ENCODE measurements around the gene ERCC6L.

Gene ERCC6L

DNA sequence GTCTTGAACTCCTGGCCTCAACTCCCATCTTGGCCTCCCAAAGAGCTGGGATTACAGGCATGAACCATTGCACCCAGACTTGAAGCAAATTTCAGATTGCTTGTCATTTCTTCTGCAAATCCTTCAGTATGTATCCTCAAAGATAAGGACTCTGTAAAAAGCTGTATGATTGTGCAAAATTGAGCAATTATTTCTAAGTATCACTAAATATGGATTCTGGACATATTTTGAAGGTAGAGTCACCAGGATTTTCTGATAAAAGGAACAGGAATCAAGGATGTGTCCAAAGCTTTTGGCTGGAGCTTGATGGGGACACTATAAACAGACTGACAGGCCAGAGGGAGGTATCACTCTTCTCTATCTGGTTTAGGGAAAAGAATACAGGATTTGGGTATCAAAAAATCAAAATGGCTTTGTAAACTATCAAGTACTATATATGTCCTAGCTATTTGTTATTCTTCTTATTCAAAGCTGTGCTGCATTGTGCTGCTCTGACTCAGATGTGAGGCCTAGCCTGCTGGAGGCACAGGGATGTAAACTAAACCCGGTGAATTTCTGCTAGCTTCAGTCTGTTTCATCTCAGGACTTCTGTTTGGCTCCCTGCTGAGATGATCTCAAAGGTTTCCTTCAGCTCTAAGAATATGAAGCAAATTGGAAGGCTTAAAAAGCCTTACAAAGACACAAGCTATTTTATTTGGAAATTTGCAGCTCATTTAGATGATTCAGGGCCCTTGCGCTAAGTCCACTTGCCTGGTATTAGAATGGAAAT is 30.0 kb upstream of the ERCC6L start:
- Mint-ChIP-seq H3K27ac (peak overlapping the region; percentile 37), H3K27me3 (no peaks in the 10 kb centered on the region), H3K4me3 (no peak overlapping the region), H3K36me3 (peaks cover 15 to 59% of the 10 kb centered on the region in 2 donors), H3K9me3 (no peaks in the 10 kb centered on the region), H3K4me1 (peaks cover 17 to 18% of the 10 kb centered on the region in 2 donors)
- DNase-seq (no peak), ATAC-seq (replicated peaks) (no peak)

DNA sequence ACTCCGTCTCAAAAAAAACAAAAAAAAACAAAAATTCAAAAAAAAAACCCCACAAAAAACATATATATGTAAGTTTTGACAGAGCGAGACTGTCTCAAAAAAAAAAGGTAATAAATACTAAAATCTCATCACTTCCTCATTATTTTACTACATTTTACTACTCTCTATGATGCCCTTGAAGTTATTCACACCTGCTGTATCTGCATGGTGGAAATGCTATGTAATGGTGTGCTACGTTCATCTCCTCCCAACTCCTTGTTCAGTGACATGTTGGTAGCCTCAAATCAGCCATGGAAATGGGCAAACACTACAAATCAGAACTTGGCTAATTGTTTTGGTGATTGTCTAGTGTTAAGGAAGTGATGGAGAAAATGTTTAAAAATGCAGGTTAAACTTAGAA is 26.4 kb upstream of the ERCC6L start:
- Mint-ChIP-seq H3K9me3 (no peaks in the 10 kb centered on the region), H3K4me3 (no peak overlapping the region), H3K36me3 (peaks cover 8 to 36% of the 10 kb centered on the region in 2 donors), H3K27me3 (no peaks in the 10 kb centered on the region), H3K4me1 (peaks cover 0 to 3% of the 10 kb centered on the region in 2 donors), H3K27ac (no peak overlapping the region)
- DNase-seq (no peak), ATAC-seq (replicated peaks) (peak in 1 of 2 donors; percentile 17)

DNA sequence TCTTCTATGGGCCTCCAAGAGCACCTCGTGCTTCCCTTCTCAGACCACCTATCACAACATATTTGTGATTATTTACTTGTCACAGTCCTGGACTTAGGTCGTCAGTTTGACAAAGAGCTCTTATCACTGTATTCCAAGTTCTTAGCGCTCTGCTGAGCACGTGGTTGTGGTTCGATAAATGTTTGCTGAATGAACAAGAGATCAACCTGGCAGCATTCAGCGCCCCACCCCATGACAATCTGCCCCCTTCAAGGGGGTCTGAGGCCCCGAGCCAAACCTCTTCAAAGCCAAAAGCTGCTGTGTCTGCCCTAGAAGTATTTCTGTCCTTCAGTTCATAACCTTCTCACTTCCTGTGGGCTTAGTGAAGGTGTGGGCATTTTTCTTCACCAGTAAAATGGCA is 23.2 kb upstream of the ERCC6L start:
- Mint-ChIP-seq H3K9me3 (no peaks in the 10 kb centered on the region), H3K36me3 (peaks cover 4 to 23% of the 10 kb centered on the region in 2 donors), H3K4me1 (no peaks in the 10 kb centered on the region), H3K27ac (no peak overlapping the region), H3K4me3 (no peak overlapping the region), H3K27me3 (no peaks in the 10 kb centered on the region)
- ATAC-seq (replicated peaks) (no peak), DNase-seq (no peak)

DNA sequence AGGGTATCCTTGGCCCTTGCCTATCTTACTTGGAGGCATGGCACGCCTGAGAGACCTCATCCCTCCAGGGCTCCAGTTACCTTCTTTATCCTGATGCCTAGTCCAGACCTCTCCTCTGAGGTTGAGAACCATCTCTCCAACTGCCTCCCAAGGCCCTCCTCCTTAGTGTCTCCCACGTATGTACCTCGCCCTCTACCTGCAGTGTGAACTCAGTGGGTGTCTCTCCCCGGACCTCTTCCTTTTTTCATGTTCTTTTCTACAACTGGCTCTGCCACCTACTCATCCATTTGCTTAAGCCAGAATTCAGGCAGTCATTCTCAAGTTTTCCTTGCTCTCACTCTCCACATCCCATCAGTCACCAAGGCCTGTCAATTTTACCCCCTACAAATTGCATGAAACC is 21.6 kb upstream of the ERCC6L start:
- no peak overlapping the region for H3K4me3 Mint-ChIP-seq
- no peak for DNase-seq
- no peaks in the 10 kb centered on the region for H3K9me3 Mint-ChIP-seq
- ATAC-seq (replicated peaks) = no peak
- no peak overlapping the region for H3K27ac Mint-ChIP-seq
- H3K4me1 Mint-ChIP-seq = peaks cover 0 to 2% of the 10 kb centered on the region in 2 donors
- H3K27me3 Mint-ChIP-seq = peaks cover 5% of the 10 kb centered on the region in 2 donors
- peaks cover 4 to 27% of the 10 kb centered on the region in 2 donors for H3K36me3 Mint-ChIP-seq

DNA sequence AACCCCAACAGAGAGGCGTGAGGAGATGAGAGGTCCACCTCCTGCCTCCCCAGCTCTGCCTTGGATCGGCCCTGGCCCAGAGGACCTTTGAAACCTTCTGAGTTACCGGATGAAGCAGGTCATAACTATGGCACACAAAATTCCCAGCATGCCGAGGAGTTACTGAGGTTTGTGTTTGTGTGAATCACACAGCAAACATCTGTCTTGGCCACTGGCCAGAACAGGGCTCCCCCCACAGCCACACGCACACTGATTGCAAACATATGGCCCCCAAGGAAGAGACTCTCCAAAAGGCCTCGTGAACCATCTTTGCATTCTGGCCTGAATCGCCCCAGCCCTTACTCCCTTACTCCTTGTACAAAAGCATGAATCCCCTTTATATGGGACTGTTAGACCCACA is 19.3 kb upstream of the ERCC6L start:
- Mint-ChIP-seq H3K27ac (no peak overlapping the region), H3K4me1 (peaks cover 0 to 3% of the 10 kb centered on the region in 2 donors), H3K9me3 (no peaks in the 10 kb centered on the region), H3K4me3 (no peak overlapping the region), H3K27me3 (peaks cover 17 to 19% of the 10 kb centered on the region in 2 donors), H3K36me3 (peaks cover 0 to 30% of the 10 kb centered on the region in 2 donors)
- DNase-seq (no peak), ATAC-seq (replicated peaks) (no peak)

DNA sequence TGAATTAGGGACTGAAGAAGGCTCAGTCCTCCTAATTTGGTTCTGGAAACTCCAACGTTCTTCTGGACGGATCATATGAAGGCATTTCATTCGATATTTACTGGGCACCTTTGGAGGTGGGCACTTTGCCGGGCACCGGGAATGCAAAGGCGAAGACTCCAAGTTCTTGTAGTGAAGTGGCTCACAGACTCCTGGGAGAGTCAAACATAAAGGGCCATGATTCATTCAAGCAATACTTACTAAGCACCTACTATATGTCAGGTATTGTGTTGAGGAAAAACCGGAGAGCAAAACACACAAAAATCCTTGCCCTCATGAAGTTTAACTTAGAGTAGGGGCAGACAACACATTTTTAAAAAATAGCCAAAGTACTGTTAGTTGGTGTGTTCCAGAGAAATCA is 17.0 kb upstream of the ERCC6L start:
- Mint-ChIP-seq H3K4me3 (no peak overlapping the region), H3K27me3 (peaks cover 26 to 28% of the 10 kb centered on the region in 2 donors), H3K4me1 (peaks cover 0 to 3% of the 10 kb centered on the region in 2 donors), H3K27ac (no peak overlapping the region), H3K9me3 (no peaks in the 10 kb centered on the region), H3K36me3 (peaks cover 0 to 39% of the 10 kb centered on the region in 2 donors)
- ATAC-seq (replicated peaks) (no peak), DNase-seq (no peak)

DNA sequence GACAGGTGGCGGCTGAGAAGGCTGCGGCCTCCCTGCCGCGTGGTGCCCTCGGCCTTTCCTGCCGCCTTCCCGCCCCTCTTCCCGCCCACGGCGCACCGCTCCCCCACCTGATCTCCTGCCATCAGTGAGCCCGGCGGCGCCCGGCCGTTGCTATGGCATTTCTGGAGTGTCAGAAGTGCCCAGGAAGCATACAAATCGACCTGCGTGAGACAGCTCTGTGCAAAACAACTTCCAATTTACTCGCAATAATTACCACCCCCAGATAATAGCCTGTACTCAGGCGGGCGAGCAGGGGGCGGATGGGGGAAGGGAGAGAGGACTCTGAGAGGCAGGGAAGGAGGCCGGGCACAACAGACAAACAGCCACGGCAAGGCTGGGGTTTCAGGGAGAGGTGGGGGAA is 16.6 kb upstream of the ERCC6L start:
- no peak for DNase-seq
- H3K4me1 Mint-ChIP-seq = peaks cover 0 to 3% of the 10 kb centered on the region in 2 donors
- peaks cover 26 to 28% of the 10 kb centered on the region in 2 donors for H3K27me3 Mint-ChIP-seq
- H3K27ac Mint-ChIP-seq = no peak overlapping the region
- ATAC-seq (replicated peaks) = no peak
- peaks cover 0 to 39% of the 10 kb centered on the region in 2 donors for H3K36me3 Mint-ChIP-seq
- H3K9me3 Mint-ChIP-seq = no peaks in the 10 kb centered on the region
- no peak overlapping the region for H3K4me3 Mint-ChIP-seq

DNA sequence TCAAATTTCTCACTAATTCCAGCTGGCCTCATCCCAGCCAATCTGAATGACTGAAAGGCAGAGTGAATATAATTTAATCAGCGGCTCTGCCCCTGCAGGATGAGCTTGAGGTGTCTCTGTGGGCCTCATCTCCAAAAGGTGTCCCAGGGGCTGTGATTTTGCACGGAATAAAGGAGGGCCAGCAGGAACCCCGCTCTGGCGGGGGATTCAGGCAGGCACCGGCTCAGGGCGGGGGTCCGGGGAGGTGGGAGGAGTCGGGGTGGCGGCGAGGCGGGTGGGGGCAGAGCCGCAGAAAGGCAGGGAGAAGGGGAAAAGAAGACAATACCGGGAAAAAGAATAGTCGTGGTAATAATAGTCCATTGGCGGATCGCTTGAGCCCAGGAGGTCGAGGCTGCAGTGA is 16.0 kb upstream of the ERCC6L start:
- H3K9me3 Mint-ChIP-seq = no peaks in the 10 kb centered on the region
- peaks cover 26 to 28% of the 10 kb centered on the region in 2 donors for H3K27me3 Mint-ChIP-seq
- peaks cover 0 to 39% of the 10 kb centered on the region in 2 donors for H3K36me3 Mint-ChIP-seq
- no peak overlapping the region for H3K27ac Mint-ChIP-seq
- H3K4me1 Mint-ChIP-seq = peaks cover 0 to 3% of the 10 kb centered on the region in 2 donors
- H3K4me3 Mint-ChIP-seq = no peak overlapping the region
- DNase-seq (no peak), ATAC-seq (replicated peaks) (no peak)

DNA sequence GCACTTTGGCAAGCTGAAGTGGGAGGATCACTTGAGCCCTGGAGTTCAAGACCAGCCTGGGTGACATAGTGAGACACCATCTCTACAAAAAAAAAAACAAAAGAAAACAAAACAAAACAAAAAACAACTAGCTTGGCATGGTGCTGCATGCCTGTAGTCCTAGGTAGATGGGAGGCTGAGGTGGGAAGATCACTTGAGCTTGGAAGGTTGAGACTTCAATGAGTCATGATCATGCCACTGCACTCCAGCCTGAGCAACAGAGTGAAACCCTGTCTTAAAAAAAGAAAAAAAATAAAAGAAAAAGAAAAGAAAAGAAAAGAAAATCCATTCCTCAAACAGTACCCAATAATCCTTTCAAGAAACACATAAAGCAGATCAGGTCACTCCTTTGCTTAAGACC is 14.9 kb upstream of the ERCC6L start:
- no peak for DNase-seq
- no peak for ATAC-seq (replicated peaks)
- Mint-ChIP-seq H3K36me3 (peaks cover 0 to 39% of the 10 kb centered on the region in 2 donors), H3K9me3 (no peaks in the 10 kb centered on the region), H3K27ac (no peak overlapping the region), H3K27me3 (peaks cover 26 to 28% of the 10 kb centered on the region in 2 donors), H3K4me1 (peaks cover 0 to 3% of the 10 kb centered on the region in 2 donors), H3K4me3 (no peak overlapping the region)

DNA sequence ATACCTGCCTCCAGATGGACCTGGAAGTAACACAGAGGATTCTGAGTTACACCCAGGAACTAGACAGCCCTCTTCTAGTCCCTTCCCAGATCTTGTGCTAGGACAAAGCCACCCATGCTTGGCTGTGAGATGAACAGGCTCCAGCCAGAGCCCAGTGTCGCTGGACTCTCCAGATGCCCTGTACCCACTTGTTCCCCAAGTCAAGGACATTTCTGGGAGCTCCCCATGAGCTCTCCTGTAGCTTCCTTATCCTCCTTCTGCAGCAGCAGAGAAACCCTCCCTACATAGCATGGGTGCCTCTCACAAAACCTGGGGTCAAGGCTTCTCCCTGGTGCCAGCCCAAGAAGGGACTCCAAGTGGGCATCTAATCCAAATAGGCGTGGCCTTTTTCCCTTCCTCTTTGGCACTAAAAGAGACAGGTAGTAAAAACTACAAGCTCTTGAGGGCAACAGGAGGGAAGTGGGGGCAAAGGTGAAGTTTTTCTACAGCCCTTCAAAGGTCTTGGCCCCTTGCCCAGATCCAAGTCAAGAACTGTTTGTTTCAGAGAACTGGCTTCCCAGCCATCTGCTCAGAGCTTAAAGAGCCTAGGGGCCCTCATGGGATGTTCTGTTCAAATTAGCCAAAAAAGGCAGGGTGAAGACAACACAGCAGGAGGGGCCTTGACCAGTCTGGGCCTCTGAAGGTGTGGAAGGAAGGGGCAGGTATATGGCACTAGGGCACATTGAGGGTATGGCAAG is 8.5 kb upstream of the ERCC6L start:
- H3K9me3 Mint-ChIP-seq = no peaks in the 10 kb centered on the region
- H3K27ac Mint-ChIP-seq = peak overlapping the region; percentile 33

DNA sequence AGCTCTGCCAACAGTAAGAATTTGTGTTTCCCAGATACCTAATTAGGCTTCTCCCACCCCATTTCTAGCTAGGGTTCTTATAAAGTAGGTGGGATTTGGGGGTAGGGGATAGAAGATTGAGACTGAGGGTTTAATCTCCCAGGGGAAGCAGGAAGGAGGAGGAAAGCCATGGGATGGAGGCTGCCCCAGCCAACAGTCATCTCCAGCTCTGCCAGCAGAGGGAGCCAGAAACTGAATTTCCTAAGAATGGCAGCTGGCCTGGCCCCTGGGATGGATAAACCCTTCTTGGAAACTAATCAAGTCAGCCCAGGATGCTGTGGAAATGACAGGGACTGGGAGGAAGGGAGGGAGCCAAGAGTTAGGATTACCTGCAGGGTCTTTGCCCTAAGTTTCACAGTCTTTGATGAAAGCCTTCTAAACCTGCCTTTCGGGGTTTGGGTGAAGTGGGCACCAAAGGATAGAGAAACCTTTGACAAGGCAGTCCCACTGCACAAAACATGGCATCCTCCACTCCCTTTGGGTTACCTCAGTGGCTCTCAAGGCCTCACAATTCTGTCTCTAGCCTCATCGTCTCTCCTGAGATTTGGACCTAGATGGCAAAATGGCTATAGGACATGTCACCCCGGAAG is 6.7 kb upstream of the ERCC6L start:
- Mint-ChIP-seq H3K4me1 (no peaks in the 10 kb centered on the region), H3K27me3 (no peaks in the 10 kb centered on the region), H3K9me3 (no peaks in the 10 kb centered on the region), H3K36me3 (no peaks in the 10 kb centered on the region), H3K27ac (no peak overlapping the region), H3K4me3 (no peak overlapping the region)
- ATAC-seq (replicated peaks) = no peak
- DNase-seq = no peak

More for the DNA sequence above, 8.5 kb upstream of the ERCC6L start:
- H3K4me1 Mint-ChIP-seq = no peaks in the 10 kb centered on the region
- peaks cover under 1 to 5% of the 10 kb centered on the region in 2 donors for H3K27me3 Mint-ChIP-seq
- H3K4me3 Mint-ChIP-seq = no peak overlapping the region
- ATAC-seq (replicated peaks) (no peak), DNase-seq (no peak)
- H3K36me3 Mint-ChIP-seq = peaks cover 0 to 5% of the 10 kb centered on the region in 2 donors

DNA sequence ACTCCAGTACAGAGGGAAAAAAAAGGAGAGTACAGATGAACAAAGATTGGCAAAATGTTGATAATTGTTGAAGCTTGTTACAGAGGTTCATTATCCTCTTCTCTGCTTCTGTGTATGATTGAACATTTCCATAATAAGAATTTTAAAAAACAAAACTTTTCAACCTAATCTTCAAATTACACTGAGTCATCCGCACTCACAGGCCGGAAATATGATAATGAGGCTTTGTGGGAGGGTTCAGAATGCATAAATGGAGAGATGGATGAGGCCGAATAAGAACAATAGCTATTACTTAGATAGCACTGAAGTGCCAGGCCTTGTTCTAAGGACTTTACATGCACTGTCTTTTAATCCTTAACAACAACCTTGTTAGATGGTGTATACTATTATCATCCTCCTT is 4.6 kb upstream of the ERCC6L start:
- no peak overlapping the region for H3K27ac Mint-ChIP-seq
- no peaks in the 10 kb centered on the region for H3K9me3 Mint-ChIP-seq
- H3K4me1 Mint-ChIP-seq = peaks cover 1 to 2% of the 10 kb centered on the region in 2 donors
- no peaks in the 10 kb centered on the region for H3K27me3 Mint-ChIP-seq
- no peak for ATAC-seq (replicated peaks)
- no peak for DNase-seq
- no peaks in the 10 kb centered on the region for H3K36me3 Mint-ChIP-seq
- no peak overlapping the region for H3K4me3 Mint-ChIP-seq

DNA sequence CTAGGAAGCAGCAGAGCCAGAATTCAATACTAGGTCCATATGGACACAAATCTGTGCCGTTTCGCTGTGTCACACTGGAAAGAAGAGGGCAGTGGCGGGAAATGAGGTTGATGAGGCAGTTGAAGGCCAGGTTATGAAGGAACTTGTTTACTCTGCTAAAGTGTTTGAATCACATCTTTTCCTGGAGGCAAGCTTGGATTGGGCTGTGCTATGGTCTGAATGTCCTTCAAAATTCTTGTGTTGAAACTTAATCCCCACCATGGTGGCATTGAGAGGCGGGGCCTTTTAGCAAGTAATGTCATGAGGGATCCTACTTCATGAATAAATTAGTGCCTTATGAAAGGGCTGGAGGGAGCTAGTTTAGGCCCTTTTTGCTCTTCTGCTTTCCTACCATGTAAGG is 2.1 kb upstream of the ERCC6L start:
- Mint-ChIP-seq H3K4me1 (peaks cover 2 to 5% of the 10 kb centered on the region in 2 donors), H3K9me3 (no peaks in the 10 kb centered on the region), H3K36me3 (peaks cover 0 to under 1% of the 10 kb centered on the region in 2 donors), H3K27me3 (no peaks in the 10 kb centered on the region), H3K4me3 (no peak overlapping the region), H3K27ac (no peak overlapping the region)
- DNase-seq = no peak
- ATAC-seq (replicated peaks) = no peak

DNA sequence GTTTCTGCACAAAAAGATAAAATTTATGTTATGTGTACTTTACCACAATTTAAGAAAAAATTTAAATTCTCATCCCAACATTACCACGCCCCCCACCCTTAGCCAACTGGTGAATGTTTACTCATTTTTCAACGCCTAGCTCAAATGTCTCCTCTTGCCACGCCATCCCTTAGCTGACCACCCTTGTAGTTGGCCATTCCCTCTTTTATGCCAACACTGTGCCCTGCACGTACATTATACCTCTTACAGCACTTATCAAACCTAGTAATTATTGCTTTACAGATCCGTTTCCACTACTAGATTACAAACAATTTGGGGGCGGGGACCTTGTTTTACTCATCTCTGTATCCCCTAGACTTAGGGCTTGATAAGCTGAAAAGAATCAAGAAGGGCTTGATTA is 644 bp downstream of the ERCC6L start:
- peaks cover 2 to 5% of the 10 kb centered on the region in 2 donors for H3K4me1 Mint-ChIP-seq
- no peak overlapping the region for H3K27ac Mint-ChIP-seq
- DNase-seq = no peak
- H3K36me3 Mint-ChIP-seq = peaks cover 3 to 4% of the 10 kb centered on the region in 2 donors
- no peaks in the 10 kb centered on the region for H3K27me3 Mint-ChIP-seq
- H3K4me3 Mint-ChIP-seq = peak overlapping the region; percentile 79 to 83
- H3K9me3 Mint-ChIP-seq = no peaks in the 10 kb centered on the region
- ATAC-seq (replicated peaks) = no peak
